ENCODE results near the gene RSL24D1. TPM values are rescaled to one million over a fixed set of nuclear protein-coding genes. Genes with fewer than 3 reads are reported as not detected.

The RSL24D1 gene
- total RNA-seq (2021), result 87.0 and 91.7 TPM in 2 replicates
- Bru-seq, nascent RNA, result percentile 98 among the genes with signal in this experiment
- percentile 93 among the genes with signal in this experiment for BruChase-seq, experiment 1, labeled RNA remaining after a 2-hour chase
- percentile 97 among the genes with signal in this experiment for BruChase-seq, experiment 2, labeled RNA remaining after a 6-hour chase
- long read RNA-seq, transcript RSL24D1-201 (6 exons, 2,015 nt), result major isoform, 358 of 361 reads
- long read RNA-seq, partial matches to known transcripts, result 0 of 361 reads
- long read RNA-seq, other reads (novel, unspliced or antisense), result 3 of 361 reads

DNA sequence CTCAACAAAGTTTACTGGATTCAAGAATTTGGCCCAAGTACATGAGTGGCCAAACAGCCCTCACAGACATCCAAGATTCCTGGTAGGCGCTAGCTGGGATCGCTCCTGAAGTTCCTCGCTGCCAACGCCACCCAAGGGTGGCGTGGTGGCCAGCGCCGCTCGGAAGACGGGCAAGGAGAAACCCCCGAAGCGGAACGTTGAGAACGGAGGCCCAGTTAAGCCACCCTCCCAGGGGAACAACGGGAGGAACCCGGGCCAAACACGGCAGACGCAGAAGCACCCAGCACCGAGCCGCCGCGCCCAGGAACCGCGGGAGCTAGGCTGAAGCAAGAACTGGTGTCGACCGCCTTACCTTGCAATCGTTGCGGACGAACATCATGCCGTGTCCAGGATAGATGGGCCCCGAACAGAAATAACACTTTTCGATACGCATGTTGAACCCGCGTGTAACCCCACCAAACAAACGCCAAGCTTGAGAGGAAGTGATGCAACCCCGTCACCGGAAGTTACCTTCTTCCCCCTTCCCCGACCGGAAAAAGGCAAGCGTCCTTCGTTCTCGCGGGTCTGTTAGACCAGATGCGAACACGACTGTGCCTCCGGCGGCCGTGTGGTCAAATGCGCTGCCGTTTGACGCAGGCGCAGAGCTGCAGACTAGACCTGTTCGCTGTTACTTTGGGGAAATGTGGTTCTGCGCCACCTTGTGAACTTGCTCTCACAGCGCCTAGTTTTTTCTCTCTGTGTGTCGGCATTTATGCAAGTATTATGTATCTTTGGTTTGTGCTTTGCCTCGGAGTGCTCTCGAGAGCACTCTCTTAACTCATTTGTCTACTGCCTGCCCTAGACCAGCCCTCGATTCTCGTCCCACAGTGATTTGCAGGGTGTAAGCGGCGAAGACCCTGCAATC, at the start of gene RSL24D1:
Gene RSL24D1 (minus strand): TSS at position 484 of the 904 bp plus-strand sequence. CDS start 51 bp downstream, at position 433.
- intact Hi-C loops (cut with micrococcal nuclease; ENCODE audit: unreplicated experiment), result loop anchor here (5.0 to 10.0 kb wide), 2 partner anchors 96 to 208 kb away; partner anchors contain the start of genes CCPG1 and PIERCE2
- Histone ChIP-seq H4K20me1 (ENCODE audit: insufficient read depth) (peaks cover 30% of the 10 kb centered on the region), H3K27ac (peak within 1 kb of the TSS; percentile 95), H3K36me3 (ENCODE audit: low read depth) (peaks cover 14% of the 10 kb centered on the region; the same call in 1 of the 2 replicates), H3K79me2 (ENCODE audit: low read depth) (peaks cover 50% of the 10 kb centered on the region), H3K9me2 (ENCODE audit: insufficient read depth) (no peaks in the 10 kb centered on the region), H3F3A (ENCODE audit: insufficient read depth, low read depth) (no peaks in the 10 kb centered on the region), H3K9me3 (ENCODE audit: insufficient read depth, low read depth) (no peaks in the 10 kb centered on the region), H3K4me1 (replicated peaks; ENCODE audit: insufficient read depth) (peaks cover 29% of the 10 kb centered on the region), H3K4me3 (peak within 1 kb of the TSS; percentile 99), H3K27me3 (ENCODE audit: insufficient read depth, low read depth) (no peaks in the 10 kb centered on the region), H2AFZ (peak within 1 kb of the TSS; percentile 90), H3K4me2 (peak within 1 kb of the TSS; percentile 93)
- CTCF ChIA-PET, result interaction anchor here (0.5 to 1.0 kb wide), 2 partner anchors 20 to 88 kb away, joined by 3 to 7 read pairs; no protein-coding TSS in a partner anchor
- TF ChIP-seq, protein P1, sequence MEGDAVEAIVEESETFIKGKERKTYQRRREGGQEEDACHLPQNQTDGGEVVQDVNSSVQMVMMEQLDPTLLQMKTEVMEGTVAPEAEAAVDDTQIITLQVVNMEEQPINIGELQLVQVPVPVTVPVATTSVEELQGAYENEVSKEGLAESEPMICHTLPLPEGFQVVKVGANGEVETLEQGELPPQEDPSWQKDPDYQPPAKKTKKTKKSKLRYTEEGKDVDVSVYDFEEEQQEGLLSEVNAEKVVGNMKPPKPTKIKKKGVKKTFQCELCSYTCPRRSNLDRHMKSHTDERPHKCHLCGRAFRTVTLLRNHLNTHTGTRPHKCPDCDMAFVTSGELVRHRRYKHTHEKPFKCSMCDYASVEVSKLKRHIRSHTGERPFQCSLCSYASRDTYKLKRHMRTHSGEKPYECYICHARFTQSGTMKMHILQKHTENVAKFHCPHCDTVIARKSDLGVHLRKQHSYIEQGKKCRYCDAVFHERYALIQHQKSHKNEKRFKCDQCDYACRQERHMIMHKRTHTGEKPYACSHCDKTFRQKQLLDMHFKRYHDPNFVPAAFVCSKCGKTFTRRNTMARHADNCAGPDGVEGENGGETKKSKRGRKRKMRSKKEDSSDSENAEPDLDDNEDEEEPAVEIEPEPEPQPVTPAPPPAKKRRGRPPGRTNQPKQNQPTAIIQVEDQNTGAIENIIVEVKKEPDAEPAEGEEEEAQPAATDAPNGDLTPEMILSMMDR (conservative IDR thresholded peaks at IDR 0.05), result no peak; the same call in 1 of the 2 replicates
- no peak for TF ChIP-seq EZH2 (IDR thresholded peaks at IDR 0.05; ENCODE audit: low read depth)
- peak; percentile 92 to 94 for DNase-seq
- TSS peak; percentile 79 for BruUV-seq (replicated peaks)
- POLR2A ChIA-PET (ENCODE audit: unreplicated experiment), result interaction anchor here (0.5 to 0.6 kb wide), 2 partner anchors 21 to 109 kb away, joined by 3 read pairs; no protein-coding TSS in a partner anchor

DNA sequence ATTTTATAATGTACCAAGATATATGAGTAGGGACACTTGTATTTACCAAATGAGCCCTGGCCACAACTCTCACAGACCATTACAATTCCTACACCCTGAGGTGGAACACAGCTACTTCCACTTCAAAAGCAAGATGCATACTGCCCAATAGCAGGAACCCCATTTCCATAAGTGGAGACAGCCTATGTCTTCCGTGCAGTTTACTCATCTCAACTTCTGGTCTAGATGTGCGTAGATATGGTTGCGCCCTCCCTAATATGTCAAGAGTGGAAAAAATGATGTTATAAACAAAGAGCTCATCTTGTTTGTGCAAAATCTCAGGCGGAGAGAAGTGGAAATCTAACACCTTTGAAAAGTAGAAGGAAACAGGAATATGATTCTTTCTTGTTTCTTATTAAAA, 48.3 kb upstream of the RSL24D1 start:
- Histone ChIP-seq H3K4me2 (no peak overlapping the region), H4K20me1 (ENCODE audit: insufficient read depth) (no peaks in the 10 kb centered on the region), H3K9me2 (ENCODE audit: insufficient read depth) (no peaks in the 10 kb centered on the region), H3K9me3 (ENCODE audit: insufficient read depth, low read depth) (no peaks in the 10 kb centered on the region), H3K27ac (no peak overlapping the region), H3K36me3 (ENCODE audit: low read depth) (no peaks in the 10 kb centered on the region), H3K79me2 (ENCODE audit: low read depth) (no peaks in the 10 kb centered on the region), H3K27me3 (ENCODE audit: insufficient read depth, low read depth) (no peaks in the 10 kb centered on the region), H3F3A (ENCODE audit: insufficient read depth, low read depth) (no peaks in the 10 kb centered on the region), H3K4me3 (no peak overlapping the region), H3K4me1 (replicated peaks; ENCODE audit: insufficient read depth) (no peaks in the 10 kb centered on the region; the same call in 1 of the 2 replicates), H2AFZ (no peak overlapping the region)
- TF ChIP-seq, protein P1 (conservative IDR thresholded peaks at IDR 0.05), result no peak
- TF ChIP-seq EZH2 (IDR thresholded peaks at IDR 0.05; ENCODE audit: low read depth), result no peak
- ChIA-PET CTCF (no interaction called here), POLR2A (ENCODE audit: unreplicated experiment) (no interaction called here)
- intact Hi-C loops (cut with micrococcal nuclease; ENCODE audit: unreplicated experiment), result no loop called here
- no peak for DNase-seq
- BruUV-seq (replicated peaks), result no TSS peak

DNA sequence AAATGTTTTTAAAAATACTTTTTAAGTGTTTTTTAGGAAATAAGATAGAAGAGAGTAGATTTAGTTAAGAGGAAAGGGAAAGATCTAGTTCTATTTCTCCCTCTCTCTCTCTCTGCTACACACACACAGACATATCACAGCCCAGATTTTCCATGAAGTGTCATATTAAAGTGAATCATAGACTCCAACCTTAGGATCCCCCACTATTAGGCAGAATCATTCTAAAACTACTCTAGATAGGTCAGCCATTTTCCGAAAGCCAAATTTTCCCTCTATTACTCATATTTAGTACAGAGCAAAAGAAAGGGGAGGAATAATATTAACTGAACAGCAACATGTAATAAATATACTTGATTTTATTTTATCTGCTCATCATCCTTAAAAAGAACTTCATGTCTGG, 45.1 kb upstream of the RSL24D1 start:
- Histone ChIP-seq H3K79me2 (ENCODE audit: low read depth) (no peaks in the 10 kb centered on the region), H3K4me2 (no peak overlapping the region), H3K27me3 (ENCODE audit: insufficient read depth, low read depth) (no peaks in the 10 kb centered on the region), H3K9me3 (ENCODE audit: insufficient read depth, low read depth) (no peaks in the 10 kb centered on the region), H3K36me3 (ENCODE audit: low read depth) (no peaks in the 10 kb centered on the region), H3F3A (ENCODE audit: insufficient read depth, low read depth) (no peaks in the 10 kb centered on the region), H3K9me2 (ENCODE audit: insufficient read depth) (no peaks in the 10 kb centered on the region), H2AFZ (no peak overlapping the region), H3K27ac (no peak overlapping the region), H4K20me1 (ENCODE audit: insufficient read depth) (no peaks in the 10 kb centered on the region), H3K4me1 (replicated peaks; ENCODE audit: insufficient read depth) (no peaks in the 10 kb centered on the region), H3K4me3 (no peak overlapping the region)
- no peak for TF ChIP-seq EZH2 (IDR thresholded peaks at IDR 0.05; ENCODE audit: low read depth)
- TF ChIP-seq, protein P1 (conservative IDR thresholded peaks at IDR 0.05), result no peak
- no TSS peak for BruUV-seq (replicated peaks)
- ChIA-PET POLR2A (ENCODE audit: unreplicated experiment) (no interaction called here), CTCF (no interaction called here)
- DNase-seq, result no peak
- intact Hi-C loops (cut with micrococcal nuclease; ENCODE audit: unreplicated experiment), result no loop called here
